ENCODE results near the gene SNRPA1. TPM values are rescaled to one million over a fixed set of nuclear protein-coding genes. Genes with fewer than 3 reads are reported as not detected.

Gene SNRPA1
- total and polyA plus RNA-seq, 2 of the 13 experiments (the other 11 are each of a cell fraction or from before 2014, with no cell fraction given): 41.2 to 108 TPM

- no peaks in the 10 kb centered on the region for H3K27me3 ChIP-seq (ENCODE audit: control insufficient read depth in 1 of 2, insufficient read depth in 2 of 2, low read length in 2 of 2)
- TF ChIP-seq MAFF (IDR thresholded peaks at IDR 0.05; ENCODE audit: low read depth, low read length) (no peak), ARID2 (CRISPR knock-in tag; IDR thresholded peaks at IDR 0.05; ENCODE audit: borderline replicate concordance) (no peak), YEATS2 (CRISPR knock-in tag; IDR thresholded peaks at IDR 0.05; ENCODE audit: borderline replicate concordance) (no peak), NFKBIZ (CRISPR knock-in tag; IDR thresholded peaks at IDR 0.05) (no peak), ZNF879 (CRISPR knock-in tag; IDR thresholded peaks at IDR 0.05) (no peak)
- H4K20me1 ChIP-seq (ENCODE audit: insufficient read depth, low read length): peaks cover 34% of the 10 kb centered on the region
- H3K4me1 ChIP-seq (ENCODE audit: insufficient read depth, low read length): peaks cover 79% of the 10 kb centered on the region
- H3K27ac ChIP-seq (ENCODE audit: extremely low read length, insufficient read depth, low read length): no peak overlapping the region
- ChIA-PET POLR2A (no interaction called here), CTCF (ENCODE audit: low intra/inter-chr PET ratio, low total read pairs) (no interaction called here)
- DNase-seq (ENCODE audit: low spot score) (no peak), ATAC-seq (no peak), FAIRE-seq (no peak)
- in situ Hi-C loops (cut with HindIII; ENCODE audit: extremely low pct_ligation_motif_present, low pct_unique_long_range_greater_than_20kb) (no loop called here), intact Hi-C loops (cut with micrococcal nuclease; ENCODE audit: unreplicated experiment) (no loop called here)
- H3K36me3 ChIP-seq (replicated peaks in 1 of 2; ENCODE audit: control insufficient read depth in 1 of 2, insufficient read depth in 2 of 2, low read length in 2 of 2): peaks cover 0 to 6% of the 10 kb centered on the region in 2 experiments; a peak in 2 of 5 replicates
- no peak overlapping the region for H3K4me3 ChIP-seq (replicated peaks in 1 of 3; ENCODE audit: insufficient read depth in 1 of 3, low read depth in 2 of 3, low read length in 3 of 3)
- 89% methylated on average over 10 of the region's 10 CpGs for WGBS (ENCODE audit: low lambda C conversion rate)
- H3K4me2 ChIP-seq (ENCODE audit: low read depth, low read length): no peak overlapping the region
- H3K9ac ChIP-seq (ENCODE audit: insufficient read depth, low read depth, low read length): no peak overlapping the region
- peaks cover 82% of the 10 kb centered on the region for H3K79me2 ChIP-seq (ENCODE audit: insufficient read depth, low read length)
- H3K9me3 ChIP-seq (ENCODE audit: low read length): no peaks in the 10 kb centered on the region
- BruUV-seq (replicated peaks): no TSS peak
- H2AFZ ChIP-seq (ENCODE audit: low read length): no peak overlapping the region
Measured at GRCh38 chr15:101246824-101247745, 48.0 kb downstream of the SNRPA1 start.

- H4K20me1 ChIP-seq (ENCODE audit: insufficient read depth, low read length): peaks cover 34% of the 10 kb centered on the region
- in situ Hi-C loops (cut with HindIII; ENCODE audit: extremely low pct_ligation_motif_present, low pct_unique_long_range_greater_than_20kb): no loop called here
Measured at GRCh38 chr15:101246391-101246790, 48.7 kb downstream of the SNRPA1 start.

More at GRCh38 chr15:101246391-101246790, 48.7 kb downstream of the SNRPA1 start:
- Histone ChIP-seq H3K9me3 (ENCODE audit: low read length) (no peaks in the 10 kb centered on the region), H3K4me1 (ENCODE audit: insufficient read depth, low read length) (peaks cover 80% of the 10 kb centered on the region), H3K9ac (ENCODE audit: insufficient read depth, low read depth, low read length) (no peak overlapping the region), H2AFZ (ENCODE audit: low read length) (no peak overlapping the region), H3K79me2 (ENCODE audit: insufficient read depth, low read length) (peaks cover 89% of the 10 kb centered on the region), H3K4me3 (replicated peaks in 1 of 3; ENCODE audit: insufficient read depth in 1 of 3, low read depth in 2 of 3, low read length in 3 of 3) (no peak overlapping the region), H3K27ac (ENCODE audit: extremely low read length, insufficient read depth, low read length) (no peak overlapping the region), H3K27me3 (ENCODE audit: control insufficient read depth in 1 of 2, insufficient read depth in 2 of 2, low read length in 2 of 2) (no peaks in the 10 kb centered on the region), H3K36me3 (replicated peaks in 1 of 2; ENCODE audit: control insufficient read depth in 1 of 2, insufficient read depth in 2 of 2, low read length in 2 of 2) (peaks cover 0 to 7% of the 10 kb centered on the region in 2 experiments; a peak in 2 of 5 replicates), H3K4me2 (ENCODE audit: low read depth, low read length) (no peak overlapping the region)
- WGBS (ENCODE audit: low lambda C conversion rate): 94% methylated on average over 6 of the region's 6 CpGs
- no TSS peak for BruUV-seq (replicated peaks)
- CTCF ChIA-PET (ENCODE audit: low intra/inter-chr PET ratio, low total read pairs): no interaction called here
- DNase-seq (ENCODE audit: low spot score): no peak
- no peak for TF ChIP-seq ZNF10 (CRISPR knock-in tag; IDR thresholded peaks at IDR 0.05; ENCODE audit: borderline replicate concordance, low read depth)
- POLR2A ChIA-PET: no interaction called here
- ATAC-seq: no peak
- intact Hi-C loops (cut with micrococcal nuclease; ENCODE audit: unreplicated experiment): no loop called here
- FAIRE-seq: no peak

Measured in HepG2 (cell line).